ENCODE data around the gene MMP23B. TPM values are rescaled to one million over a fixed set of nuclear protein-coding genes. Genes with fewer than 3 reads are reported as not detected.

The MMP23B gene
- polyA plus RNA-seq, 3 donors: 0.21 to 1.5 (median 0.24) TPM

- no peaks in the 10 kb centered on the region for H3K9me3 Mint-ChIP-seq
- peak overlapping the region in 1 of 7 donors; percentile 26 for H3K27ac Mint-ChIP-seq
- H3K36me3 ChIP-seq (replicated peaks in 1 of 2; ENCODE audit: control insufficient read depth in 1 of 2, insufficient read depth in 2 of 2, low read length in 2 of 2): peaks cover 40 to 50% of the 10 kb centered on the region in 2 donors
- peak; percentile 4 to 28 (median 27) for DNase-seq
- H3K27me3 Mint-ChIP-seq (ENCODE audit: low read depth in 3 of 3): peaks cover 0 to 1% (median 0%) of the 10 kb centered on the region in 3 donors
- H3K27ac ChIP-seq (ENCODE audit: low read depth in 1 of 2, low read length in 2 of 2): no peak overlapping the region
- H3K4me2 ChIP-seq (replicated peaks; ENCODE audit: extremely low read depth, low read length, poor library complexity, severe bottlenecking): no peak overlapping the region
- H3K36me3 Mint-ChIP-seq: peaks cover 30 to 52% of the 10 kb centered on the region in 2 donors
- no peak overlapping the region for H3K9ac ChIP-seq (ENCODE audit: insufficient read depth, low read length, poor library complexity, severe bottlenecking)
- H3K4me3 ChIP-seq (replicated peaks in 1 of 3; ENCODE audit: low read depth in 2 of 3, low read length in 3 of 3): no peak overlapping the region
- no peak overlapping the region for H3K4me3 Mint-ChIP-seq
- TF ChIP-seq CTCF (IDR thresholded peaks at IDR 0.05): peak; percentile 67
- H3K27me3 ChIP-seq (ENCODE audit: control insufficient read depth in 2 of 2, insufficient read depth in 2 of 2, low read length in 2 of 2): no peaks in the 10 kb centered on the region
- WGBS (ENCODE audit: insufficient coverage): 92% methylated on average over 25 of the region's 25 CpGs
- H3K4me1 ChIP-seq (ENCODE audit: control insufficient read depth in 1 of 2, insufficient read depth in 2 of 2, low read length in 2 of 2): peaks cover 7 to 9% of the 10 kb centered on the region in 2 donors
- H3K79me2 ChIP-seq (ENCODE audit: insufficient read depth, low read length): no peaks in the 10 kb centered on the region
- peaks cover 16% of the 10 kb centered on the region for H3K4me1 Mint-ChIP-seq
- no peaks in the 10 kb centered on the region for H3K9me3 ChIP-seq (replicated peaks in 1 of 2; ENCODE audit: control insufficient read depth in 1 of 2, insufficient read depth in 1 of 2, low read length in 2 of 2)
- intact Hi-C loops (cut with micrococcal nuclease): no loop called here
- H2AFZ ChIP-seq (ENCODE audit: insufficient read depth, low read depth, low read length, poor library complexity, severe bottlenecking): no peak overlapping the region
- peaks cover 5% of the 10 kb centered on the region for H4K20me1 ChIP-seq (ENCODE audit: insufficient read depth, low read length)
Observed at GRCh38 chr1:1665815-1666251, 33.9 kb downstream of the MMP23B start.

GRCh38 chr1:1666526-1666925, 34.6 kb downstream of the MMP23B start:
- H3K36me3 ChIP-seq (replicated peaks in 1 of 2; ENCODE audit: control insufficient read depth in 1 of 2, insufficient read depth in 2 of 2, low read length in 2 of 2): peaks cover 47 to 57% of the 10 kb centered on the region in 2 donors
- H3K27ac Mint-ChIP-seq: peak overlapping the region in 3 of 7 donors; percentile 25 to 40 (median 26)
- intact Hi-C loops (cut with micrococcal nuclease): no loop called here

More at GRCh38 chr1:1666526-1666925, 34.6 kb downstream of the MMP23B start:
- 100% methylated on average over 10 of the region's 15 CpGs for WGBS (ENCODE audit: insufficient coverage)
- no peaks in the 10 kb centered on the region for H3K27me3 ChIP-seq (ENCODE audit: control insufficient read depth in 2 of 2, insufficient read depth in 2 of 2, low read length in 2 of 2)
- H3K4me1 ChIP-seq (ENCODE audit: control insufficient read depth in 1 of 2, insufficient read depth in 2 of 2, low read length in 2 of 2): peaks cover 7 to 9% of the 10 kb centered on the region in 2 donors
- peaks cover 0 to 1% (median 0%) of the 10 kb centered on the region in 3 donors for H3K27me3 Mint-ChIP-seq (ENCODE audit: low read depth in 3 of 3)
- no peak overlapping the region for H2AFZ ChIP-seq (ENCODE audit: insufficient read depth, low read depth, low read length, poor library complexity, severe bottlenecking)
- DNase-seq: no peak
- H4K20me1 ChIP-seq (ENCODE audit: insufficient read depth, low read length): peaks cover 5% of the 10 kb centered on the region
- no peak overlapping the region for H3K27ac ChIP-seq (ENCODE audit: low read depth in 1 of 2, low read length in 2 of 2)
- peaks cover 13% of the 10 kb centered on the region for H3K4me1 Mint-ChIP-seq
- H3K9ac ChIP-seq (ENCODE audit: insufficient read depth, low read length, poor library complexity, severe bottlenecking): no peak overlapping the region
- H3K9me3 ChIP-seq (replicated peaks in 1 of 2; ENCODE audit: control insufficient read depth in 1 of 2, insufficient read depth in 1 of 2, low read length in 2 of 2): no peaks in the 10 kb centered on the region
- H3K9me3 Mint-ChIP-seq: no peaks in the 10 kb centered on the region
- no peaks in the 10 kb centered on the region for H3K79me2 ChIP-seq (ENCODE audit: insufficient read depth, low read length)
- no peak overlapping the region for H3K4me3 Mint-ChIP-seq
- H3K36me3 Mint-ChIP-seq: peaks cover 37 to 59% of the 10 kb centered on the region in 2 donors
- H3K4me3 ChIP-seq (replicated peaks in 1 of 3; ENCODE audit: low read depth in 2 of 3, low read length in 3 of 3): no peak overlapping the region
- H3K4me2 ChIP-seq (replicated peaks; ENCODE audit: extremely low read depth, low read length, poor library complexity, severe bottlenecking): no peak overlapping the region
- no peak for TF ChIP-seq CTCF (IDR thresholded peaks at IDR 0.05)

Measured in CD14-positive monocyte (primary cell).